HG02678 (cell line): Measurements from ENCODE around the gene PRKAR1B.
"Not testable (repeated sequence)": the region's sequence is repeated elsewhere in the genome, so short reads cannot be mapped to it uniquely, and the experiment has no call there.

Source experiments
- ATAC-seq: cut with Tn5 transposase; IDR thresholded peaks from one replicate; pipeline ENCODE4 v1.9.1; 2021; ENCODE audit warnings: mild to moderate bottlenecking, moderate library complexity; ENCODE audit not compliant: unreplicated experiment

PRKAR1B gene

GRCh38 chr7:651032-651728 lies 75.9 kb downstream of the PRKAR1B start:
- no peak for ATAC-seq

GRCh38 chr7:650339-651031 lies 76.6 kb downstream of the PRKAR1B start:
- ATAC-seq: no peak

GRCh38 chr7:646951-647350 lies 80.1 kb downstream of the PRKAR1B start:
- ATAC-seq: no peak

GRCh38 chr7:646487-646886 lies 80.6 kb downstream of the PRKAR1B start:
- ATAC-seq: no peak

GRCh38 chr7:645606-646005 lies 81.5 kb downstream of the PRKAR1B start:
- ATAC-seq: no peak

- ATAC-seq: no peak
These were observed 82.4 kb downstream of the PRKAR1B start for GRCh38 chr7:644381-645305.

- no peak for ATAC-seq
These were observed 85.1 kb downstream of the PRKAR1B start for GRCh38 chr7:641966-642365.

- ATAC-seq: no peak
These were observed 85.8 kb downstream of the PRKAR1B start for GRCh38 chr7:641269-641671.

GRCh38 chr7:638256-639011 lies 88.6 kb downstream of the PRKAR1B start:
- no peak for ATAC-seq

GRCh38 chr7:637826-638225 lies 89.3 kb downstream of the PRKAR1B start:
- no peak for ATAC-seq

GRCh38 chr7:636396-636795 lies 90.7 kb downstream of the PRKAR1B start:
- ATAC-seq: no peak

GRCh38 chr7:635687-636382 lies 91.2 kb downstream of the PRKAR1B start:
- not testable (repeated sequence) for ATAC-seq

- no peak for ATAC-seq
These were observed 91.9 kb downstream of the PRKAR1B start for GRCh38 chr7:635227-635626.

- no peak for ATAC-seq
These were observed 93.6 kb downstream of the PRKAR1B start for GRCh38 chr7:633381-634018.

- ATAC-seq: no peak
These were observed 94.3 kb downstream of the PRKAR1B start for GRCh38 chr7:632831-633210.

GRCh38 chr7:631964-632830 lies 94.9 kb downstream of the PRKAR1B start:
- no peak for ATAC-seq

GRCh38 chr7:631291-631711 lies 95.8 kb downstream of the PRKAR1B start:
- ATAC-seq: no peak

GRCh38 chr7:630539-630938 lies 96.5 kb downstream of the PRKAR1B start:
- no peak for ATAC-seq

GRCh38 chr7:630111-630511 lies 97.0 kb downstream of the PRKAR1B start:
- no peak for ATAC-seq
